Esophagus squamous epithelium (tissue), 5 donors: ENCODE results near the gene TOM1. TPM values are rescaled to one million over a fixed set of nuclear protein-coding genes. Genes with fewer than 3 reads are reported as not detected.

ENCODE experiments used
- DNase-seq: peaks from one replicate; lab custom pipeline; 2025; lab: John Stamatoyannopoulos, UW
- H3K27ac ChIP-seq, 4 donors: fragments of 200-600 bp; sonication (generic); one replicate each; pipeline ENCODE4 v1.5.1; 2016 to 2019; ENCODE audit warnings: mild to moderate bottlenecking in 1 of 4
- H3K27me3 ChIP-seq, 4 donors: fragments of 200-600 bp; sonication (generic); 1 replicate in 3 of 4; 2 replicates in 1 of 4; pipeline versions ENCODE4 v1.5.1 to v1.6.0; 2017 to 2021; ENCODE audit warnings: antibody characterized with exemption in 1 of 4
- H3K36me3 ChIP-seq, 3 donors: fragments of 200-600 bp; sonication (generic); one replicate each; pipeline ENCODE4 v1.5.1; 2016 to 2019
- H3K4me1 ChIP-seq, 3 donors: fragments of 200-600 bp; sonication (generic); one replicate each; pipeline ENCODE4 v1.5.1; 2017 to 2019
- H3K4me3 ChIP-seq, 4 donors: fragments of 200-600 bp; sonication (generic); 1 replicate in 3 of 4; 2 replicates in 1 of 4; pipeline ENCODE4 v1.5.1; 2016 to 2019; ENCODE audit warnings: mild to moderate bottlenecking in 2 of 4, moderate library complexity in 1 of 4
- H3K9me3 ChIP-seq, 3 donors: fragments of 200-600 bp; sonication (generic); one replicate each; pipeline ENCODE4 v1.5.1; 2016 to 2019
- CTCF ChIP-seq, 6 experiments: fragments of 450-650 bp in 4 of 6; fragments of 200-600 bp in 2 of 6; sonication (generic) in 2 of 6; IDR thresholded peaks; one replicate each; pipeline ENCODE4 v1.5.1; 2016 to 2019; ENCODE audit warnings: antibody characterized with exemption in 6 of 6, mild to moderate bottlenecking in 4 of 6, moderate library complexity in 4 of 6
- POLR2A ChIP-seq, 4 donors: fragments of 450-650 bp; IDR thresholded peaks; one replicate each; pipeline ENCODE4 v1.6.1; 2017; ENCODE audit warnings: antibody characterized with exemption in 4 of 4, mild to moderate bottlenecking in 4 of 4, moderate library complexity in 3 of 4
- WGBS, 2 donors: methylation state at CpG; one replicate each; pipeline ENCODE4 v1.1.5; 2018; 5-methylcytosine and 5-hydroxymethylcytosine counted together
- intact Hi-C: fragments of 100-400 bp; cut with DNase I; formaldehyde crosslinking; loops from one replicate; pipeline ENCODE4 v1.15.0; 2022
- total RNA-seq, 4 donors: library from RNA; depleted of rRNA; stranded (reverse); fragments of >200 nt; gene quantifications; one replicate each; pipeline ENCODE4 v1.1.0, GENCODE V29; 2016
- donor health status: DM: yes; HTN: yes; CAD: no.

Gene TOM1
- total RNA-seq, 4 donors from 2014 or later, result 72.1 to 145 (median 106) TPM

GRCh38 chr22:35257321-35258190 is 42.1 kb upstream of the TOM1 start, which contains the start of gene HMGXB4:
HMGXB4 (plus strand) TSS chr22:35257493; CDS start chr22:35262391, 4,898 bp downstream.
- WGBS, 2 donors, result 0 to 1% methylated on average over 5 to 28 of the region's 84 CpGs
- H3K27ac ChIP-seq, result peak within 1 kb of the TSS; percentile 90 to 97 (median 95)
- peaks cover 5 to 23% (median 12%) of the 10 kb centered on the region in 3 donors for H3K4me1 ChIP-seq
- H3K27me3 ChIP-seq, result no peaks in the 10 kb centered on the region
- H3K9me3 ChIP-seq, result no peaks in the 10 kb centered on the region
- H3K36me3 ChIP-seq, result peaks cover 0 to 10% (median 0%) of the 10 kb centered on the region in 3 donors
- intact Hi-C loops, result no loop called here
- H3K4me3 ChIP-seq, result peak within 1 kb of the TSS; percentile 63 to 92 (median 80)
- peak; percentile 17 for DNase-seq
- TF ChIP-seq CTCF (IDR thresholded peaks at IDR 0.05), result peak in 2 of 6 experiments; percentile 12 to 20
- TF ChIP-seq POLR2A (IDR thresholded peaks at IDR 0.05), result no peak

- intact Hi-C loops, result no loop called here
- no peak for DNase-seq
- no peak for TF ChIP-seq POLR2A (IDR thresholded peaks at IDR 0.05)
- Histone ChIP-seq H3K27me3 (no peaks in the 10 kb centered on the region), H3K4me1 (peaks cover 5 to 23% (median 12%) of the 10 kb centered on the region in 3 donors), H3K4me3 (peak overlapping the region; percentile 63 to 92 (median 80)), H3K9me3 (no peaks in the 10 kb centered on the region), H3K27ac (peak overlapping the region; percentile 90 to 97 (median 95)), H3K36me3 (peaks cover 0 to 18% (median 2%) of the 10 kb centered on the region in 3 donors)
- 19 to 24% methylated on average over 22 of the region's 23 CpGs for WGBS, 2 donors
Measured at GRCh38 chr22:35258191-35258988, 41.3 kb upstream of the TOM1 start.

GRCh38 chr22:35264986-35265385 is 34.7 kb upstream of the TOM1 start:
- peaks cover 0 to 83% (median 32%) of the 10 kb centered on the region in 3 donors for H3K36me3 ChIP-seq
- WGBS, 2 donors, result 96 to 97% methylated on average over 7 of the region's 7 CpGs

GRCh38 chr22:35266277-35266676 is 33.4 kb upstream of the TOM1 start:
- 83 to 91% methylated on average over 3 of the region's 3 CpGs for WGBS, 2 donors
- Histone ChIP-seq H3K4me1 (no peaks in the 10 kb centered on the region), H3K27ac (no peak overlapping the region), H3K4me3 (no peak overlapping the region), H3K27me3 (no peaks in the 10 kb centered on the region), H3K36me3 (peaks cover 0 to 96% (median 32%) of the 10 kb centered on the region in 3 donors), H3K9me3 (no peaks in the 10 kb centered on the region)
- no peak for TF ChIP-seq POLR2A (IDR thresholded peaks at IDR 0.05)
- no peak for TF ChIP-seq CTCF (IDR thresholded peaks at IDR 0.05)
- no peak for DNase-seq
- intact Hi-C loops, result no loop called here

More at GRCh38 chr22:35264986-35265385, 34.7 kb upstream of the TOM1 start:
- Histone ChIP-seq H3K4me3 (no peak overlapping the region), H3K27ac (no peak overlapping the region), H3K9me3 (no peaks in the 10 kb centered on the region), H3K4me1 (no peaks in the 10 kb centered on the region), H3K27me3 (no peaks in the 10 kb centered on the region)
- intact Hi-C loops, result no loop called here
- TF ChIP-seq CTCF (IDR thresholded peaks at IDR 0.05) (no peak), POLR2A (IDR thresholded peaks at IDR 0.05) (no peak)
- DNase-seq, result no peak

GRCh38 chr22:35269630-35270029 is 30.1 kb upstream of the TOM1 start:
- Histone ChIP-seq H3K9me3 (no peaks in the 10 kb centered on the region), H3K4me3 (no peak overlapping the region), H3K4me1 (no peaks in the 10 kb centered on the region), H3K27ac (no peak overlapping the region), H3K27me3 (no peaks in the 10 kb centered on the region), H3K36me3 (peaks cover 0 to 99% (median 19%) of the 10 kb centered on the region in 3 donors)
- no peak for DNase-seq
- 97% methylated on average over 3 of the region's 3 CpGs for WGBS, 2 donors
- TF ChIP-seq CTCF (IDR thresholded peaks at IDR 0.05), result no peak
- no peak for TF ChIP-seq POLR2A (IDR thresholded peaks at IDR 0.05)
- intact Hi-C loops, result no loop called here
